Ovary (tissue), 3 donors: Measurements from ENCODE around the gene NBEA.

Source experiments
- EP300 ChIP-seq: sonication (generic); formaldehyde crosslinking; IDR thresholded peaks from one replicate; pipeline ENCODE4 v1.6.1; 2017; ENCODE audit warnings: antibody characterized with exemption
- POLR2A ChIP-seq: fragments of 450-650 bp; IDR thresholded peaks from one replicate; pipeline ENCODE4 v1.6.1; 2017; ENCODE audit warnings: antibody characterized with exemption, mild to moderate bottlenecking, moderate library complexity
- TF ChIP-seq, protein P1 (sequence below), 3 donors: fragments of 450-650 bp in 2 of 3; fragments of 200-600 bp in 1 of 3; IDR thresholded peaks; one replicate each; pipeline versions ENCODE4 v1.5.1 to v1.8.0; 2016 to 2022; ENCODE audit warnings: antibody characterized with exemption in 3 of 3, mild to moderate bottlenecking in 1 of 3
- donor health status: DM: no; HTN: no; CAD: no.

DNA sequence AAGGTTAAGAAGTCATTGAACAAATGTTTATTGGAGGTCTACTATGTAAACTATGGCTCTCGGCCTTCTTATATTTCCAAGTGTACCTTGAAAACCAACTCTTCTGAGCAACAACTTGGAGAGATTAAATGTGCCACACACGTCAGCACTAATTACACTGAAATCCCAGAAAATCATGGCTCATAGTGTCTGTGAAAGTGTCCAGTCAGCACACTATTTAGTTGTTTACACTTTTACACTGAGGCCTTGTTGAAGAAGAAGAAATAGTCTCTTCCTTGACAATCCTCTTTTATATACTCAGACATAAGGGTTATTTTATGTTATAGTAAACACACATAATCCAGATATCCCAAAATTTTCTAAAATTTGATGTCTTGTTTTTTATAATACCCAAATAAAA is 30.9 kb upstream of the NBEA start:
- TF ChIP-seq, protein P1, sequence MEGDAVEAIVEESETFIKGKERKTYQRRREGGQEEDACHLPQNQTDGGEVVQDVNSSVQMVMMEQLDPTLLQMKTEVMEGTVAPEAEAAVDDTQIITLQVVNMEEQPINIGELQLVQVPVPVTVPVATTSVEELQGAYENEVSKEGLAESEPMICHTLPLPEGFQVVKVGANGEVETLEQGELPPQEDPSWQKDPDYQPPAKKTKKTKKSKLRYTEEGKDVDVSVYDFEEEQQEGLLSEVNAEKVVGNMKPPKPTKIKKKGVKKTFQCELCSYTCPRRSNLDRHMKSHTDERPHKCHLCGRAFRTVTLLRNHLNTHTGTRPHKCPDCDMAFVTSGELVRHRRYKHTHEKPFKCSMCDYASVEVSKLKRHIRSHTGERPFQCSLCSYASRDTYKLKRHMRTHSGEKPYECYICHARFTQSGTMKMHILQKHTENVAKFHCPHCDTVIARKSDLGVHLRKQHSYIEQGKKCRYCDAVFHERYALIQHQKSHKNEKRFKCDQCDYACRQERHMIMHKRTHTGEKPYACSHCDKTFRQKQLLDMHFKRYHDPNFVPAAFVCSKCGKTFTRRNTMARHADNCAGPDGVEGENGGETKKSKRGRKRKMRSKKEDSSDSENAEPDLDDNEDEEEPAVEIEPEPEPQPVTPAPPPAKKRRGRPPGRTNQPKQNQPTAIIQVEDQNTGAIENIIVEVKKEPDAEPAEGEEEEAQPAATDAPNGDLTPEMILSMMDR (IDR thresholded peaks at IDR 0.05): no peak
- TF ChIP-seq POLR2A: no peak
- TF ChIP-seq EP300: no peak
